ENCODE measurements around the gene PLCL1. TPM values are rescaled to one million over a fixed set of nuclear protein-coding genes. Genes with fewer than 3 reads are reported as not detected.

The PLCL1 gene
- total and polyA plus RNA-seq, 2 donors (not counting 3 experiments of a cell fraction or from before 2014, with no cell fraction given): 0.79 to 3.4 TPM

GRCh38 chr2:198173864-198174263 lies 369.5 kb downstream of the PLCL1 start:
- Histone ChIP-seq H3K79me2 (ENCODE audit: control insufficient read depth, insufficient read depth, low read length) (no peaks in the 10 kb centered on the region), H2AFZ (ENCODE audit: low read depth, low read length) (no peak overlapping the region), H3K4me1 (ENCODE audit: control insufficient read depth, extremely low read depth, insufficient read depth, low read length) (no peaks in the 10 kb centered on the region), H3K9me3 (replicated peaks; ENCODE audit: control insufficient read depth, insufficient read depth, low read length) (no peaks in the 10 kb centered on the region), H4K20me1 (replicated peaks; ENCODE audit: control insufficient read depth, extremely low read depth, insufficient read depth, low read length) (no peaks in the 10 kb centered on the region), H3K9ac (replicated peaks; ENCODE audit: extremely low read depth, insufficient read depth, low read length) (no peak overlapping the region), H3K27me3 (ENCODE audit: control insufficient read depth in 2 of 2, insufficient read depth in 2 of 2, low read length in 2 of 2) (no peaks in the 10 kb centered on the region), H3K27ac (ENCODE audit: insufficient read depth, low read depth, low read length) (no peak overlapping the region), H3K36me3 (ENCODE audit: control insufficient read depth in 2 of 2, extremely low read depth in 1 of 2, insufficient read depth in 2 of 2, low read length in 2 of 2) (no peaks in the 10 kb centered on the region), H3K9me1 (replicated peaks; ENCODE audit: control insufficient read depth, extremely low read depth, insufficient read depth, low read length) (no peaks in the 10 kb centered on the region), H3K4me2 (ENCODE audit: insufficient read depth, low read length) (no peak overlapping the region), H3K4me3 (replicated peaks in 1 of 3; ENCODE audit: insufficient read depth in 1 of 3, low read depth in 1 of 3, low read length in 3 of 3) (no peak overlapping the region)
- no peak for TF ChIP-seq EZH2 (IDR thresholded peaks at IDR 0.05; ENCODE audit: borderline replicate concordance, low read depth, low read length, severe bottlenecking)
- no peak for TF ChIP-seq CTCF (IDR thresholded peaks at IDR 0.05; ENCODE audit: extremely low read depth in 1 of 2, insufficient read depth in 1 of 2, low read depth in 1 of 2, low read length in 2 of 2)
- TF ChIP-seq JUN (IDR thresholded peaks at IDR 0.05; ENCODE audit: borderline replicate concordance, insufficient read depth, insufficient read length, low read depth): no peak
- no peak for TF ChIP-seq MYC (IDR thresholded peaks at IDR 0.05; ENCODE audit: low read depth, low read length)
- TF ChIP-seq POLR2A (IDR thresholded peaks at IDR 0.05; ENCODE audit: low read depth, low read length): no peak
- no peak for TF ChIP-seq FOS (IDR thresholded peaks at IDR 0.05; ENCODE audit: borderline replicate concordance, insufficient read depth, low read length)
- no peak for TF ChIP-seq GATA2 (IDR thresholded peaks at IDR 0.05; ENCODE audit: insufficient read depth, insufficient read length, low read depth, low read length)
- no peak for TF ChIP-seq MAX (IDR thresholded peaks at IDR 0.05; ENCODE audit: insufficient read depth, insufficient read length)
- FAIRE-seq (no peak), DNase-seq (ENCODE audit: low read depth, low spot score) (no peak)
- ChIA-PET CTCF (no interaction called here), POLR2A (no interaction called here)
- intact Hi-C loops (cut with micrococcal nuclease): no loop called here
- no TSS peak for BruUV-seq (replicated peaks)
- dilution Hi-C loops (cut with MboI; ENCODE audit: extremely low pct_ligation_motif_present, low sequenced_read_pairs): no loop called here
